Measurements from ENCODE around the gene AMMECR1.
A peak's percentile ranks its signal among the peaks of the same experiment; 100 is the strongest.
"Not testable (repeated sequence)": the region's sequence is repeated elsewhere in the genome, so short reads cannot be mapped to it uniquely, and the experiment has no call there.

AMMECR1 gene

DNA sequence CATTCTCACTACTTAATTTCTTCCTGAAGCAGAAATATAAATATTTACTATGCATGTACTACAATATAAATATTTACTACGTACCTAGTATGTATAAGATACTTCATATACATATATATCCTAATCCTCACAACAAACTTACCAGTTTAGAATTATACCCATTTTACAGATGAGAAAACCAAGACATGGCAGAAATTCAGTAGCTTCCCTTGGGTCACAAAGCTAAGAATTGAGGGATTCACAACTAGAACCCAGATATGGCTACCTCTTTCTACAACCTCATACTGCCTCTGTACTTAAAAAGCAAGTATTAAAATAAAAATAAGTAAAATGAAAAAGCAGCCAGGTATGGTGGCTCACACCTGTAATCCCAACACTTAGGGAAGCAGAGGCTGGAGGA lies 65.9 kb downstream of the AMMECR1 start:
- no peak for DNase-seq

DNA sequence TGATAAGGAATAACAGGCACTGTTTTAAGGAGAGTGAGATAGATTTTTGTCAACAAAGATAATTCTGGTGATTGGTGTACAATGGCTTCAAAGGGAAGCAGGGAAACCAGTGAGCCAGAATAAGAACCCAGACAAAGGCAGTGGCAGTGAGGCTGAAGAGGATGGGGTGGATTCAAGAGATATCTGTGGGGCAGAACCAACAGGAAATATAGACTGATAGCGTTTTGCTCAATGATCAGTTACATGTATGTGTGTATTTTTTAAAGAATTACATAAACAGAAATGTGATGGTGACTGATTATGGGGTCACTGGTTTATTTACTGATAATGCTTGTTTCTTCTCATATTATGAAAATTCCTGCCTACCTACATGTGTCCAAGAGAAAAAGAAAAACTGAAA lies 66.4 kb downstream of the AMMECR1 start:
- DNase-seq = no peak

DNA sequence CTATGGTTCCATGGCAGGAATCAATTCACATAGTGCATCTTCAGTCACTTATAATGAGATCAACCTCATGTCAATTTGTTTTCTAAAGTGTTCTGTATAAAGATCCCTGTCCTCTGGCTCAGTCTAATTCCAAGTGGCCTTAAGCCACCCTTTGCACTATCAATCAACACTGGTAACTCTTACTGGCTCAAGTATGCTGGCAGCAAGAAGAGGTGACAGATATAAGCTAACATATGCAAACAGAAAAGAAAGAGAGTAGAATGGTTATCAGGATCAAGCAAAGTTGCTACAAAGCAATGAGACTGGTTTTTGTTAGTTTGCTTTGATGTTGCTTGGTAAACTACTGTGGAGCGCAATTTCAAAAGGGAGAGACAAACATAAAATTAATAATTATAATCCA lies 67.0 kb downstream of the AMMECR1 start:
- no peak for DNase-seq

DNA sequence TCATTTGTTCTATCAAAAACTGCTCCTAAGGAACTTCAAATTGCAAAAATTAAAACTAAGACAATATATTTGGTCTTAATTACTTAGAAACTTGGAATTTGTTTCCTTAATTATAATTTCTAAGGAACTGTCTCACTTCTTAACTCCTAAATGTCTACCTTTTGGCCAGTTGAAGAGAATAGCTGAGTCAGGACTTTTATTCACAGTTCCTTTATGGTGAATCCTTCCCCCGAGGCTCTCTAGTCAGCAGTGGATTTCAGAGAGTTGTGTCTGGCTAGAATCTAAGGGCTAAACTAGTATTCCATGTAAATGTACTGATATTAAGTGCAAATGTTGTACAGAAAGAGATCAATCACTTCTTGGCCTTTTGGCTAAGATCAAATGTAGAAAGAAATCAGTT lies 69.3 kb downstream of the AMMECR1 start:
- no peak for DNase-seq

DNA sequence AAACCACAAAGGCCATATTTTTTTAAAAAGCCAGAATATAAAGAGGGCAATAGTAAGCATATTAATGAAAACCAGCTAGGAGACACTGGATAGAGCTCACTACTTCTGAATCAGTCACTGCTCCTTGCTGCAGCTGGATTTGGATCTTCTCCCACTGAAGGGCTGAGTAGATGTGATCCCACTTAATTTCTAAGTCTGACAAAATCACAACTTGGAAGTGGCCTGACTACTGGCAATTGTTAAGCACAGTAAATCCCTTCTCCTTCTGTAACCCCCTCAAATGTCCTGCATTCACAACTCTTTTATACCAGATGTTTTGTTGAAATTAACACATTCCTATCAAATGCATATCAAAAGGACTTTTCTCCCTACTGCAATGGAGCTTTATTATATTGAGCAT lies 72.9 kb downstream of the AMMECR1 start:
- DNase-seq = no peak

DNA sequence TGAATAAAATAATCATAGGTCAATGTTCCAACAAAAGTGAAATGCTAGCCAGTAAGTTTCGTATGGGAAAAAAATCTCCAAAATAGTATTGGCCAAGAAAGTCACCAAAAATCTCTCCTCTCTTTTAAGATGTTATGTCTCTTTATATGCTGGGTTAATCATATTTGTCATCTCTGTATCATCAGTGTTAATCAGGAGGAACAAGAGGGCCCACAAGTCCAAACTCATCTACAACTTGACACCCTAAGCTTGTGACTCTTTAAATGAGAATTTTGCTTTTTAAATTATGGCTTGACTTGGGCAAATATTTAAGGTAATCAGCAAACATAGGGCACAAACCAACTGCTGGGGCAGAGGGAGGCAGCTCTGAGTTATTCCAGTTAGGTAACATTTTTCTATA lies 75.5 kb downstream of the AMMECR1 start:
- no peak for DNase-seq

DNA sequence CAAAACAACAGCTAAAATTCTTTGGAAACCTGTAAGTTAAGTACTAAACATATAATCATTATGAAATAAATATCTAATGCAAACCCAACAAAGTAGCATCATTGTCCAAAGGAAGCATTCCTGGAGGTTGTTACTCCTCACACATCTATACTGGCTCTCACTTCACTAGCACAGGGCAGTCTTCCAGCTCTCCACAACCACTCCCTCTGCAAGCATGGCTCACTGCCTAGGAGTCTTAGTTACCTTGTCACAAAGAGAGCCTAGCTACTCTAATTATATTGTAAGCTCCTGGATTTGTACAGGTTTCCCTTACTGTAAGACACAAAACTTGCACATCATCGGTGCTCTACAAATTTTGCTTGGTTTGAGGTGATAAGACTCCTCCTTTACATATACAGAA lies 76.1 kb downstream of the AMMECR1 start:
- peak; percentile 38 for DNase-seq

DNA sequence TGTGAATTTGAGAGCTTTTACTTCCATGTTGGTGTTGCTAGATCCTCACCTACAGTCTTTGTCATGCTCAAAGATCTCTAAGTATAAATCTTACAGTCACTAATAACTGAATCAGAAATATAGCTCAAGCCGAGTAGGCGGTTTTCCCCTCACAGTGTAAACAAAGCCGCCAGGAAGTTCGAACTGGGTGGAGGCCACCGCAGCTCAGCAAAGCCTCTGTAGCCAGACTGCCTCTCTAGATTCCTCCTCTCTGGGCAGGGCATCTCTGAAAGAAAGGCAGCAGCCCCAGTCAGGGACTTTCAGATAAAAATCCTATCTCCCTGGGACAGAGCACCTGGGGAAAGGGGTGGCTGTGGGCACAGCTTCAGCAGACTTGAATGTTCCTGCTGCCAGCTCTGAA lies 79.6 kb downstream of the AMMECR1 start:
- not testable (repeated sequence) for DNase-seq

DNA sequence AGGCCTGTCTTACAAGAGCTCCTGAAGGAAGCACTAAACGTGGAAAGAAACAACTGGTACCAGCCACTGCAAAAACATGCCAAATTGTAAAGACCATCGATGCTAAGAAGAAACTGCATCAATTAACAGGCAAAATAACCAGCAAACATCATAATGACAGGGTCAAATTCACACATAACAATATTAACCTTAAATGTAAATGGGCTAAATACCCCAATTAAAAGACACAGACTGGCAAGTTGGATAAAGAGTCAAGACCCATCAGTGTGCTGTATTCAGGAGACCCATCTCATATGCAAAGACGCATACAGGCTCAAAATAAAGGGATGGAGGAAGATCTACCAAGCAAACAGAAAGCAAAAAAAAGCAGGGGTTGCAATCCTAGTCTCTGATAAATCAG lies 86.4 kb downstream of the AMMECR1 start:
- not testable (repeated sequence) for DNase-seq

DNA sequence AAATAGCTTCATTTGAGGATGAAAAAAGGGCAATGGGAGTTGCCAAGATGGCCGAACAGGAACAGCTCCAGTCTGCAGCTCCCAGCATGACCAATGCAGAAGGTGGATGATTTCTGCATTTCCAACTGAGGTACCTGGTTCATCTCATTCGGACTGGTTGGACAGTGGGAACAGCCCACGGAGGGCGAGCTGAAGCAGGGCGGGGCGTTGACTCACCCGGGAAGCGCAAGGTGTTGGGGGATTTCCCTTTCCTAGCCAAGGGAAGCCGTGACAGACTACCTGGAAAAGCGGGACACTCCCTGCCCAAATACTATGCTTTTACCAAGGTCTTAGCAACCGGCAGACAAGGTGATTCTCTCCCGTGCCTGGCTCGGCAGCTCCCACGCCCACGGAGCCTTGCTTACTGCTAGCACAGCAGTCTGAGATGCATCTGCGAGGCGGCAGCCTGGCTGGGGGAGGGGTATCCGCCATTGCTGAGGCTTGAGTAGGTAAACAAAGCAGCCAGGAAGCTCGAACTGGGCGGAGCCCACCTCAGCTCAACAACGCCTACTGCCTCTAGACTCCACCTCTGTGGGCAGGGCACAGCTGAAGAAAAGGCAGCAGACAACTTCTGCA lies 88.3 kb downstream of the AMMECR1 start:
- peak; percentile 67 for DNase-seq

DNA sequence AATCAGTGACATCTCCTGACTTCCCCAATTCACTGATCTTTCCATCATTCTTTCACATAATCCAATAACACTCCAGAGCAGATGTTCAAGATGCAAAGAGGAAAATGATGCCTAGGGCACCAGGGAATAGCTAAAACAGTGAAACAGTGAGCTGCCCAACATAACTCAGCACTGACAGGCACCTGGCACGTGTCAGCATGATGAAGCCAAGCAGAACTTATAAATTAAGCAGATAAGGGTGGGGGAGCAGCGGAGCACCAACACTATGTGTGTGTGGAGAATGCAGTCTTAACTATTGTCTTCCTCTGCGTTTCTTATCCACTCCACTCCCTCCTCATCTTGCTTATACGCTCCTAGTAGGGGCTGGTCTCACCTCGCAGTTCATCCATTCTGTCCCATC lies 89.4 kb downstream of the AMMECR1 start:
- DNase-seq = no peak

DNA sequence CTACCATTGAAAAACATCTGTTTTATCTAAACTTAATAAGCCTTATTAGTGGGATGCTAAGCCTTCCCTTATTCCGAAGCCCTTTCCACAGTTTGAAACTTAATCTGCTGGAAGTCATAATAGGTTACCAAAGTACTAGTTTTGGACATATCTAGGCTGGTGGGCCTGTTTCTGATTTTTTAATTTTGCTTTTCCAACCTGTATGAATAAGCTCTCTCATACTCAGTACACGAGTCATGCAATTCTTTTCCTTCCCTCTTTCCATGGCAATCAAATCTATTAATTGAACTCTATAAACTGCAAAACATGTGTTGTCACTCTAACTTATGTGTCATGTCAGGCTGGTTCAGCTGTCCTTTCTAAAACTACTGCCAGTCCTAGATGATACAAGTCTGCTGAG lies 91.0 kb downstream of the AMMECR1 start:
- DNase-seq = no peak

DNA sequence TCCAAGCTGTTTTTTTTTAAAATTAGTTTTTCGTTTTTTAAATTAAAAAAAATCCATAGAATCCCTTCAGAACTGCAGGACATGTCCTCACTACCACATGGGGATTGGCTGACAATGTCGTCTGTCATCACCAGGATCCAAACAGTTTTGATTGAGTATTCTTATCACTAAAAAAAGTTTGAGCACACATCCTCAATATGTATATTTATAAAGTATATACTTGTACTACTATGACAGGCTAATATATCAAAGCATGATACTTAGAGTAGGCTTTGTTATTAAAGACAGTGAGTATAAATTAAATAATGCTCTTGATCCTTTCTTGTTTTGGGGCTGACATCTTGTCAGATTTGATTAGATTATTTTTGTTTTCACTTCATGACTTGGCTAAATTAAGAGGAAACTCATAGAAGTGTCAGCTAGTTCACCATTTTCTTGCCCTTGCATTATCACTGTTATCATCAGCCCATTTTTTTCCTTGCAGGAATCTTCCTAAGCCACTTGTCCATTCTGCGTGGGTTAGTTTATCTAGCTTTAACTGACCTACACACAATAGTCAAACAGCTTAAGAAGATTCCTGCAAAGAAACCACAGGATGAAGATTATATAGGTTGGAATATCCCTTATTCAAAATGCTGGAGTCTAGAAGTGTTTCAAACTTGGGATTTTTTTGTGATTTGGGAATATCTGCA lies 92.8 kb downstream of the AMMECR1 start:
- DNase-seq = no peak

DNA sequence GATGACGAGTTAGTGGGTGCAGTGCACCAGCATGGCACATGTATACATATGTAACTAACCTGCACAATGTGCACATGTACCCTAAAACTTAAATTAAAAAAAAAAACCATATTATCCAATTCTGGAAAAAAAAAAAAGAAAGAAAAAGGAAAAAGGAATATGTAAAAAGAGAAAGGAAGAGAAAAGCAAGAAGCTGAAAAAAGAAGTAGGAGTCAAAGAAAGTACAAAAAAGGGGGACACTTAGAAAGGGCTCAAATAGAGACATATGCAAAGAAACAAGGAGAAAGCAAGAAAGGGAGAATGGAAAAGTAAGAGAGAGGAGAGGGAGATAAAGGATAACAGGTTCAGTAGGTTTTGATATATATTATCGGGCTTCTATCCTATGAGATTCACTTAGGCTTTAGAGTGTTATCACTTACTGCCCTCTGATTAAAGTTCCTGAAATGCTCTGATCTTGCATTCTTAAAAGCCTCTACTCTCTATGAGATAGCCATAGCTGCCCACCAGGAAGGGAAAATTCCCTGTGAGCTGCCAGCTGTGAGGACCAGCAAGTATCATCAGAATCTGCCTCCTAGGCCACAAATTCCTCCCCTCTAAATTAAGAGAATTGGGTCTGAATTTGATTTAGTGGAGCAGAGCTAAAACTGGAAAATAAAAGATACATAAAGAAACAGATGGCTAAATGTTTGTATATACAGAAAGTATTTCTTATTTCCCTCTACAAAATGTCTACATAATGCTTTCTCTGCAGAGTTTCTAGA lies 95.2 kb downstream of the AMMECR1 start:
- no peak for DNase-seq

DNA sequence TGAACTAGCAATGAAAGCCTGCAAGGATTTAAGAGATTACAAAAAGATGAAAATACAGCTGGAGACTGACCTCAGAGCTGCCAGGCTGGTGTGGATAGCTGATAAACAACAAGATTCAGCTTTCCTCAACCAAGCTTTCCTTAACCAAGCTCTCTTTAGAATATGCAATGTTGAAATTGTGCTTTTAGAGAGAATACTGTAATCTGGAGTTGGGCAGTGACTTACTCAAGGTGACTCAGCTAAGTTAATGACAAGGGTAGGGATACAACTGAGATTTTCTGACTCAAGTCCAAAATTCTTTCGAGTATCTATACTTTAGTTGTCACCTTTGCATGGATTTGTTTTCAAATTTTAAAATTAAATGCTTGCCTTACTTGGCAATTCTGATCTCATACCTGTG lies 98.0 kb downstream of the AMMECR1 start:
- peak; percentile 20 for DNase-seq

DNA sequence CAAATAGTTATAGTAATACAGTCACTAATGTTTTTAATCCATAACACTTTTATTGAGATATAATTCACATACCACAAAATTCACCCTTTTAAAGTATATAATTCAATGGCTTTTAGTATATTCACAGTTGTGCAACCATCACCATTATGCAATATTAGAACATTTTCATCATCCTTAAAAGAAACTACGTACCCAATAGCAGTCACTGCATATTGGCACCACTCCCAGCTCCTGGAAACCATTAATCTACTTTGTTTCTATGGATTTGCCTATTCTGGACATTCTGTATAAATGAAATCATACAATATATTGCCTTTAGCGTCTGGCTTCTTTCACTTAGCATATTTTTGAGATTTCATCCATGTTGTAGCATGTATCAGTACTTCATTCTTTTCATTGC lies 99.3 kb downstream of the AMMECR1 start:
- DNase-seq = peak; percentile 62

DNA sequence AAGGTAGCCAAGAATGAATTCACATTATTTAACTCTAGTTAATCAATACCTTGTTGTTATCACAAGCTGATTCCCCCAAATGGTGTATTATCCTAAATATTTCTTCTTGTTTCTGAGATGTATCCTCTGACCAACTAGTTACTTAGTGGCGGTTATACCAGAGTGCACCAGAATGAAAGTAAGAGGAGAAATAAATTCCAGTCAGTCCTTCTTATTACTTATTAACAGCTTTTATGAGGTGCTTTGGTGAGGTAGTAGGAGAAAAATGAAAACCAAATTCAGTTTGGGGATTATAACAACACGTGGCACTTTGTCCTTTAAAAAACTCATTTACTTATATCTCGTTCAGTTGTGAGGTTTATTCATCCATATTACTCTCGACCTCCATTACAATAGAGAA lies 101.9 kb downstream of the AMMECR1 start:
- DNase-seq = no peak

DNA sequence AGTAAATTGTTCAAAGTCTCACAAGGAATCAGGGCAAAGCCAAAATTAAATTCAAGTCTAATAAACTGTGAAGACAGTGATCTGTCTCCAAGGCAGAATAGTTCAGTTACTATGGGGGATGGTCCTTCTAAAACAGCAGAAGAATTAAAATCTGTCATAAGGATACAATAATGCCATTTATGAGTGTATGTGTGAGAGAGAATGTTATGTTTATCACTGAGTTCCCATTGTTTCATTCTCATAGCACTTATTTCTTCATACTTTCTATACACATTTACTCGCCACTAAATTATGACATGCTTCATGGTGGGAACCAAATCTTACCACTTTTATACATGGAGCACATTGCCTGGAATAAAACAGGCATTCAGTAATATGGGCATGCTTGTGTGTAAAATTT lies 102.5 kb downstream of the AMMECR1 start:
- no peak for DNase-seq

DNA sequence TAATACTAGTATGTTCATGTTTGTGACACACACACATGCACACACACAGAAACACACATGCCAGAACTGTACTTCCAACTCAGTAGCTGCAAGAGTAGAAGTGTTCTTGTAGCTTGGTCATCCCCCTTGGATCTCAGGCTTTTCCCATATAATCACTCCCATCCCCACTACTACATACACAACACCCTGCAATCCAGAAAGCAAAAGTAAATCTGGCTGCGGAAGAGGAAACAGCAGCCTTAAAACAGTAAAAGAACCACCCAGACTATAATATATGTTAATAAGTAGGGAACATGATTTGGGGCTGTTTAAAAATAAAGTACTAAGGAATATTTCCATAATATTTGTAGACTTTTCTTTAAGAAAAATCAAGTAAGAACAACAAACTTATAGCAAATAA lies 103.2 kb downstream of the AMMECR1 start:
- no peak for DNase-seq

DNA sequence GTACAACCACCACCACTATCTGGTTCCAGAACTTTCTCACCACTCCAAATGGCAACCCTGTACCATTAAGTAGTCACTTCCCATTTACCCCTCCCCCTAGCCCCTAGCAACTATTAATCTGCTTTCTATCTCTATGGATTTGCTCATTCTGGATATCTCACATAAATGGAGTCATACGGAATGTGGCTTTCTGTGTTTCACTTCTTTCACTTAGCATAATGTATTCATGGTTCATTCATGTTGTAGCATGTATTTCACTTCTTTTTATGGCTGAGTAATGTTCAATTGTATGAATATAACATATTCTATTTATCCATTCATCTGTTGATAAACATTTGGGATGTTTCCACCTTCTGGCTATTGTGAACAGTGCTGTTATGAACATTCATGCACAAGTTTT lies 104.7 kb downstream of the AMMECR1 start:
- no peak for DNase-seq

DNA sequence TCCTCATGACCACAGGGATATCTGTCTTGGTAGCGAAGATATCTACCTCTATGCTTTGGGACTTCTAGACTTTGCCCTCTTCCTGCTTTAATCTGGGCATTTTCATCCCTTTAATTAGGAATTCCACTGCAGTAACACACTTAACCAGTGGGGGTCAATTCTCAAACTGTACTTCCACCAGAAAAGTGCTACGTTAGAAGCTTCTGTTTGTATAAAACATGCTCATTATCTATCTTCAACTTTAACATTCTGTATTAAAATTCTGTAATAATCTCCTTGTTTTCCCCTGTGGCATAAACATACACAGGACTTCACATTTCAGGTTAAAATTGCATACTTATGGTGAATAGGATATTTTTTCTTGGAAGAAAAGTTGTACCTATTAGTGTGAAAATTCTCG lies 105.6 kb downstream of the AMMECR1 start:
- DNase-seq = no peak

DNA sequence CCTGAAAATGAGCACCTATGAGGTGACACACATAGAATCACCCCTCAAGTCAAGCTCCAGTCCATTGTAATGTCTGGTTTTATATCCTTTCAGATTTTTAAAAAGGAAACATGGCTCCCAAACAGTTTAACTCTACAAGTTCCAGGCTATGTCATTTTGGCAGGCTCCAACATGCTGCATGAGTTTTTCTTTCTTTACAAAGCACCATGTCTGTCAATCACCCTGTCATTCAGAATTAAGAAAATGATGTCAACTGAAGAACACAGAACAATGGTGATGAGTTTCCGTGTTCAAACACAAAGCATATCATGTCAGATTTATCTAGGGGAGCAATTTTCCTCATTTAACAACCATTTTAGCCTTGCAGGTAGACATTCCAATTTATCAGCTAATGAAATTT lies 106.5 kb downstream of the AMMECR1 start:
- no peak for DNase-seq

DNA sequence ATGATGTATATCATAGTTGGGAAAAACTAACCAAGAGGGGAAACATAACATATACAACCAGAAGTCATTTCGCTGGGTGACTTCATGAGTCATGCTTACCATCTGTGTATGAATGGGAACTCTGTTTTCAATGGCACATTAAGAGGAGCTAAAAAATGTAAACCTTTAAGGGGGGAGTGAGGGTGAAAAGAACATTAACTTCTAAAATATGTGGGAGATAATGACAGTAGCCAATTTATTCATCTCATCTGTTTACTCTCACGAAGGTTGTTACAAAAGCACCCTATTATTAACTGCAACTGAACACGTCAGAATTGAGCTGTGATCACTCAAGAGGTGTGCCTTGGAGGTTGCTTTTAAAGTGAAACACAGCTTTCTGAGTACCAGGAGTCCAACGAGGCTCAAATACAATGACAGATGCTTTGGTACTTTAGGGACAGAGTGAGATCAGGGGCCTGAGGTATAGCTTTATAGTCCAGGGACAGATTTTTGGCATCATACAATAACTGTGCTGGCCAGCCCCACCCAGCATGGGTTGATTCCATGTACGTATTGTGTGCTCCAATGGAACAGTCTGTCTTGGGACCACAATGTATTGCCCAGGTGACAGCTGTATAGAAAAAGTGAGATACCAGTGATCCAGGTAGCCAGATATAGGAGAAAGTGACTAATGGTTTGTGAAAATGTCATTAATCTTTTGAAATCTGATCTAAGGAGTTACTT lies 107.3 kb downstream of the AMMECR1 start:
- peak; percentile 44 for DNase-seq

DNA sequence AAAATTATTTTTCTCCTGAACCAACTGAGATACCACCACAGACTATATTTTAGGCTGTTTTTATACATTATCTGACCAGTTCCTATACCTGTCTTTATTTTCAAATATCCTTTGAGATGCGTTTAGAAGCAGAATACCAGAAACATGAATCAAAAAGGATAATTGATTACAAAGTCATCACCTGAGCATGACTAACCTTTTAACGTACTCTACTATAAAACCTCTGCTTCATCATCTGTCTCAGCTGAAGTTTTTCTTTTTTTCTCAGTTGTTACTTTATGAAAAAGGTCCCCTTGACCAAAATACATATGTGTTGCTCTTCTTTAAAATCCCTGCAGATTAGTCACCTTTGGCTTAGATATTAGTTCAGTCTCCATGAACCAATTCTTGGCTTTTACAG lies 109.8 kb downstream of the AMMECR1 start:
- no peak for DNase-seq
